Sigmoid colon (tissue), 7 donors: ENCODE results near the gene NPAS2. TPM values are rescaled to one million over a fixed set of nuclear protein-coding genes. Genes with fewer than 3 reads are reported as not detected.

ENCODE experiments used
- DNase-seq: peaks from one replicate; pipeline ENCODE4 v3.0.0-alpha.2; 2019
- H3K27ac ChIP-seq, 4 donors: fragments of 200-600 bp; sonication (generic); one replicate each; pipeline ENCODE4 v1.5.1; 2016 to 2019; ENCODE audit warnings: mild to moderate bottlenecking in 1 of 4
- H3K27me3 ChIP-seq, 3 donors: fragments of 200-600 bp; sonication (generic); one replicate each; pipeline ENCODE4 v1.5.1; 2019; ENCODE audit warnings: mild to moderate bottlenecking in 1 of 3
- H3K36me3 ChIP-seq, 4 donors: fragments of 200-600 bp; sonication (generic); one replicate each; pipeline ENCODE4 v1.5.1; 2016 to 2019
- H3K4me1 ChIP-seq, 4 donors: fragments of 200-600 bp; sonication (generic); one replicate each; pipeline ENCODE4 v1.5.1; 2017 to 2019
- H3K4me3 ChIP-seq, 4 donors: fragments of 200-600 bp; sonication (generic); one replicate each; pipeline ENCODE4 v1.5.1; 2017 to 2019; ENCODE audit warnings: mild to moderate bottlenecking in 2 of 4, moderate library complexity in 1 of 4
- H3K9me3 ChIP-seq, 4 donors: fragments of 200-600 bp in 3 of 4; sonication (generic) in 3 of 4; one replicate each; pipeline versions ENCODE4 v1.5.1 to v1.6.1; 2013 to 2019
- EP300 ChIP-seq, 4 donors: sonication (generic); formaldehyde crosslinking; IDR thresholded peaks; one replicate each; pipeline ENCODE4 v1.6.1; 2017; ENCODE audit warnings: antibody characterized with exemption in 4 of 4
- POLR2A ChIP-seq, 2 donors: fragments of 450-650 bp; IDR thresholded peaks; one replicate each; pipeline ENCODE4 v1.6.1; 2016; ENCODE audit warnings: antibody characterized with exemption in 2 of 2, mild to moderate bottlenecking in 2 of 2, moderate library complexity in 2 of 2
- POLR2AphosphoS5 ChIP-seq, 4 donors: sonication (generic); formaldehyde crosslinking; IDR thresholded peaks; one replicate each; pipeline ENCODE4 v1.6.1; 2017; ENCODE audit warnings: antibody characterized with exemption in 4 of 4
- WGBS, 2 donors: extraction: QIAGEN DNeasy Blood & Tissue Kit; methylation state at CpG; one replicate each; pipeline ENCODE4 v1.1.7; 2013; 5-methylcytosine and 5-hydroxymethylcytosine counted together
- intact Hi-C: fragments of 100-400 bp; cut with DNase I; formaldehyde crosslinking; loops from one replicate; pipeline ENCODE4 v1.15.1; 2023
- polyA plus RNA-seq, 3 donors: library from polyadenylated mRNA; stranded (reverse); fragments of 200-250 nt; gene quantifications; one replicate each; pipeline ENCODE4 v1.2.3, GENCODE V29; 2013
- total RNA-seq, 4 donors: library from RNA; depleted of rRNA; stranded (reverse); fragments of >200 nt; gene quantifications; one replicate each; pipeline ENCODE4 v1.1.0, GENCODE V29; 2016
- TF ChIP-seq, protein P1 (sequence below), 4 experiments: fragments of 450-650 bp in 3 of 4; fragments of 200-600 bp in 1 of 4; IDR thresholded peaks; one replicate each; pipeline ENCODE4 v1.5.1; 2016 to 2019; ENCODE audit warnings: antibody characterized with exemption in 4 of 4, mild to moderate bottlenecking in 3 of 4, moderate library complexity in 2 of 4
- donor health status: healthy with polysubstance abuse.
- donor health status: Bipolar disorder and iron deficiency.
- donor health status: healthy.

NPAS2 gene
- total and polyA plus RNA-seq, 7 donors, result 14.2 to 53.9 (median 23.2) TPM

GRCh38 chr2:100781523-100782379, 38.2 kb upstream of the NPAS2 start:
- TF ChIP-seq EP300 (IDR thresholded peaks at IDR 0.05), result no peak
- TF ChIP-seq, protein P1, sequence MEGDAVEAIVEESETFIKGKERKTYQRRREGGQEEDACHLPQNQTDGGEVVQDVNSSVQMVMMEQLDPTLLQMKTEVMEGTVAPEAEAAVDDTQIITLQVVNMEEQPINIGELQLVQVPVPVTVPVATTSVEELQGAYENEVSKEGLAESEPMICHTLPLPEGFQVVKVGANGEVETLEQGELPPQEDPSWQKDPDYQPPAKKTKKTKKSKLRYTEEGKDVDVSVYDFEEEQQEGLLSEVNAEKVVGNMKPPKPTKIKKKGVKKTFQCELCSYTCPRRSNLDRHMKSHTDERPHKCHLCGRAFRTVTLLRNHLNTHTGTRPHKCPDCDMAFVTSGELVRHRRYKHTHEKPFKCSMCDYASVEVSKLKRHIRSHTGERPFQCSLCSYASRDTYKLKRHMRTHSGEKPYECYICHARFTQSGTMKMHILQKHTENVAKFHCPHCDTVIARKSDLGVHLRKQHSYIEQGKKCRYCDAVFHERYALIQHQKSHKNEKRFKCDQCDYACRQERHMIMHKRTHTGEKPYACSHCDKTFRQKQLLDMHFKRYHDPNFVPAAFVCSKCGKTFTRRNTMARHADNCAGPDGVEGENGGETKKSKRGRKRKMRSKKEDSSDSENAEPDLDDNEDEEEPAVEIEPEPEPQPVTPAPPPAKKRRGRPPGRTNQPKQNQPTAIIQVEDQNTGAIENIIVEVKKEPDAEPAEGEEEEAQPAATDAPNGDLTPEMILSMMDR (IDR thresholded peaks at IDR 0.05), result no peak
- no peak for TF ChIP-seq POLR2A (IDR thresholded peaks at IDR 0.05)
- no peak for TF ChIP-seq POLR2AphosphoS5 (IDR thresholded peaks at IDR 0.05)
- Histone ChIP-seq H3K9me3 (no peaks in the 10 kb centered on the region), H3K4me1 (peaks cover 0 to 14% (median 9%) of the 10 kb centered on the region in 4 donors), H3K36me3 (no peaks in the 10 kb centered on the region), H3K27me3 (no peaks in the 10 kb centered on the region), H3K27ac (no peak overlapping the region), H3K4me3 (no peak overlapping the region)
- WGBS, 2 donors, result 68 to 93% methylated on average over 12 of the region's 12 CpGs
- intact Hi-C loops, result no loop called here
- DNase-seq, result no peak

DNA sequence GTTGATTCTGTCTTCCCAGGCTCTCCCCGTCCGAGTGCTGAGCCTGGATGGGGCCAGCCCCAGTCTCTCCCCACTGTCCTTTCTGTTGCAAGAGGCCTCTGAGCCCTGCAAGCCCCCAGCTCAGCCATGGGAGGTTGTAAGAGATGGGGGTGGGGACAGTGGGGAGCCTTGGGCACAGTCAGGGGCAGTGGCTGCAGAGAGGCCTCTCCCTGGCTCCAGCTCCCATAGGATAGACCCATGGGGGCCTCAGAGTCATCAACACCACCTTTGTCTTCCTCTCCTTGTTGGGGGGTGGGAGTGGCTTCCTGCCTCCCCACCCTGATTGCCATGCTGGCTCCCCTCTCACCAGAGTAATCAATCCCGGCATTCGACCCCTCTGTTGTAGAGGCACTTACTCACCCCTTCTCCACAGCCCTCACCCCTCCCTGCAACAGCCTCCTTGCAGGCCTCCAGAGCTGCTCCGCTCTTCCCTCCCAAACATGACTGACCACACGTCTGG, 37.5 kb upstream of the NPAS2 start:
- intact Hi-C loops, result no loop called here
- Histone ChIP-seq H3K27ac (no peak overlapping the region), H3K4me3 (no peak overlapping the region), H3K27me3 (no peaks in the 10 kb centered on the region), H3K36me3 (no peaks in the 10 kb centered on the region), H3K9me3 (no peaks in the 10 kb centered on the region), H3K4me1 (peaks cover 0 to 17% (median 11%) of the 10 kb centered on the region in 4 donors)
- DNase-seq, result no peak
- TF ChIP-seq, protein P1 (IDR thresholded peaks at IDR 0.05), result no peak
- no peak for TF ChIP-seq EP300 (IDR thresholded peaks at IDR 0.05)
- no peak for TF ChIP-seq POLR2AphosphoS5 (IDR thresholded peaks at IDR 0.05)
- TF ChIP-seq POLR2A (IDR thresholded peaks at IDR 0.05), result no peak
- 90 to 91% methylated on average over 6 of the region's 6 CpGs for WGBS, 2 donors

DNA sequence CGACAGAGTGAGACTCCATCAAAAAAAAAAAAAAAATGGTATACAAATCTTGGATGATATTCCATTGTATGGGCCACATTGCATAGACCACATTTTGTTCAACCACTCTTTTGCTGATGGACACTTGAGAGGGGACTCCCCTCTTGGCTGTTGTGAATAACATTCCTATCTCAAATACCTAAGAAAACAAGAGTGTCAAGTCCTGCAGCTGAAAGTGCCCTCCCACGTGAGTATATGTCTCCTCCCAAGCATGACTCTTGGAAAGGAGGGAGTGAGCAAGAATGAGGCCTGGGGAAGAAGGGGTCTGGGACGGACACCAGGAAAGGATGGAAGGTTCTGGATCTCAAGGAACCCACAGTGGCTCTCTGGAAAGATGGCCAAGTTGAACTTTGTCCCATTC, 36.0 kb upstream of the NPAS2 start:
- TF ChIP-seq, protein P1 (IDR thresholded peaks at IDR 0.05), result no peak
- TF ChIP-seq EP300 (IDR thresholded peaks at IDR 0.05) (no peak), POLR2A (IDR thresholded peaks at IDR 0.05) (no peak), POLR2AphosphoS5 (IDR thresholded peaks at IDR 0.05) (no peak)
- H3K27me3 ChIP-seq, result no peaks in the 10 kb centered on the region
- H3K4me1 ChIP-seq, result peaks cover 0 to 17% (median 11%) of the 10 kb centered on the region in 4 donors
- H3K4me3 ChIP-seq, result no peak overlapping the region
- no peak for DNase-seq
- no peak overlapping the region for H3K27ac ChIP-seq
- H3K36me3 ChIP-seq, result no peaks in the 10 kb centered on the region
- no peaks in the 10 kb centered on the region for H3K9me3 ChIP-seq
- WGBS, 2 donors, result 76 to 79% methylated on average over 3 of the region's 3 CpGs
- intact Hi-C loops, result no loop called here

GRCh38 chr2:100784681-100785080, 35.3 kb upstream of the NPAS2 start:
- intact Hi-C loops, result no loop called here
- 21 to 69% methylated on average over 8 of the region's 8 CpGs for WGBS, 2 donors
- TF ChIP-seq POLR2AphosphoS5 (IDR thresholded peaks at IDR 0.05) (no peak), EP300 (IDR thresholded peaks at IDR 0.05) (no peak), POLR2A (IDR thresholded peaks at IDR 0.05) (no peak)
- TF ChIP-seq, protein P1 (IDR thresholded peaks at IDR 0.05), result no peak
- no peak overlapping the region for H3K27ac ChIP-seq
- no peaks in the 10 kb centered on the region for H3K27me3 ChIP-seq
- no peaks in the 10 kb centered on the region for H3K9me3 ChIP-seq
- H3K4me3 ChIP-seq, result no peak overlapping the region
- H3K4me1 ChIP-seq, result peaks cover 0 to 17% (median 11%) of the 10 kb centered on the region in 4 donors
- no peaks in the 10 kb centered on the region for H3K36me3 ChIP-seq
- DNase-seq, result no peak
